Fibroblast of skin of abdomen (primary cell): ENCODE data around the gene HSD17B12.

Experiments used
- DNase-seq: peaks from one replicate; pipeline ENCODE4 v3.0.0-alpha.2; 2013

The HSD17B12 gene

GRCh38 chr11:43872995-43873394 lies 192.5 kb downstream of the HSD17B12 start:
- no peak for DNase-seq

- DNase-seq: no peak
Measured at GRCh38 chr11:43874078-43874477, 193.5 kb downstream of the HSD17B12 start.

- DNase-seq: no peak
Measured at GRCh38 chr11:43874738-43875137, 194.2 kb downstream of the HSD17B12 start.

GRCh38 chr11:43879789-43880639 lies 199.5 kb downstream of the HSD17B12 start:
- no peak for DNase-seq

GRCh38 chr11:43880640-43881159 lies 200.2 kb downstream of the HSD17B12 start, which contains the start of gene ALKBH3:
Gene ALKBH3, plus strand, starts transcription at chr11:43880831. Its CDS starts 1,822 bp downstream, at chr11:43882653.
- DNase-seq: peak; percentile 95

GRCh38 chr11:43892851-43893250 lies 212.3 kb downstream of the HSD17B12 start:
- DNase-seq: no peak

GRCh38 chr11:43894546-43894945 lies 214.0 kb downstream of the HSD17B12 start:
- DNase-seq: no peak

GRCh38 chr11:43895601-43896000 lies 215.1 kb downstream of the HSD17B12 start:
- DNase-seq: no peak

GRCh38 chr11:43898574-43898973 lies 218.0 kb downstream of the HSD17B12 start:
- no peak for DNase-seq

- DNase-seq: no peak
Measured at GRCh38 chr11:43899094-43899493, 218.6 kb downstream of the HSD17B12 start.

GRCh38 chr11:43901551-43901950 lies 221.0 kb downstream of the HSD17B12 start:
- no peak for DNase-seq

- no peak for DNase-seq
Measured at GRCh38 chr11:43903078-43903477, 222.5 kb downstream of the HSD17B12 start.

- DNase-seq: no peak
Measured at GRCh38 chr11:43903969-43904368, 223.4 kb downstream of the HSD17B12 start.

- no peak for DNase-seq
Measured at GRCh38 chr11:43904742-43905535, 224.4 kb downstream of the HSD17B12 start.

GRCh38 chr11:43905813-43906241 lies 225.3 kb downstream of the HSD17B12 start:
- no peak for DNase-seq
